ENCODE data around the gene NCKAP1. TPM values are rescaled to one million over a fixed set of nuclear protein-coding genes. Genes with fewer than 3 reads are reported as not detected.

Gene NCKAP1
- total RNA-seq, 1 experiment from 2014 or later: 173 TPM

DNA sequence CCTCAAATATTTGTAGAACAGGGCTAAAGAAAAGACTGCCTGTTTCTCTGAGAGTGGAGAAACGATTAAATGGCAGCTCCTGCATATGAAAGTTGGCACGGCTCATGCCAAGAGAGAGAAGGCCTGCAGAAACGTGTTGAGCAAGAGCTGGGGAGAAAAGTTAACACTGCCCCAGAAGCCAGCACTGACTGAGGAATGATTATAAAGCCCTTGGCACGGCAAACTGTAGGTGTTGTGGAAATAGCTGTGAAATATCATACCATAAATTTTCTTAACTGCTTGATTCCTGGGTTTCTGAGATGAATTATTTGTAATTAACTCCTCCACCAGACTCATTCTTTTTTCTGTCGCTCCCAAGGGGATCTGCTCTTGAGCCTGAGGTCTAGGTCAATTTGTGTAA lies 176.2 kb downstream of the NCKAP1 start:
- Mint-ChIP-seq H3K27ac (no peak overlapping the region), H3K36me3 (no peaks in the 10 kb centered on the region), H3K9me3 (no peaks in the 10 kb centered on the region), H3K4me3 (no peak overlapping the region), H3K27me3 (ENCODE audit: low read depth) (peaks cover 35% of the 10 kb centered on the region), H3K4me1 (peaks cover 7% of the 10 kb centered on the region)
- DNase-seq (ENCODE audit: low spot score): no peak
- CTCF ChIA-PET: interaction anchor here (1.2 to 2.3 kb wide), 5 partner anchors 10 to 99 kb away, joined by 4 to 9 read pairs (median 7); no protein-coding TSS in a partner anchor
- no peak for ATAC-seq
- no peak for TF ChIP-seq JAZF1 (CRISPR knock-in tag; IDR thresholded peaks at IDR 0.05)
- TF ChIP-seq TEAD1 (CRISPR knock-in tag; IDR thresholded peaks at IDR 0.05): no peak
- TF ChIP-seq PRRX2 (CRISPR knock-in tag; IDR thresholded peaks at IDR 0.05): no peak
- TF ChIP-seq, protein P1, sequence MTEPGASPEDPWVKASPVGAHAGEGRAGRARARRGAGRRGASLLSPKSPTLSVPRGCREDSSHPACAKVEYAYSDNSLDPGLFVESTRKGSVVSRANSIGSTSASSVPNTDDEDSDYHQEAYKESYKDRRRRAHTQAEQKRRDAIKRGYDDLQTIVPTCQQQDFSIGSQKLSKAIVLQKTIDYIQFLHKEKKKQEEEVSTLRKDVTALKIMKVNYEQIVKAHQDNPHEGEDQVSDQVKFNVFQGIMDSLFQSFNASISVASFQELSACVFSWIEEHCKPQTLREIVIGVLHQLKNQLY (CRISPR knock-in tag; IDR thresholded peaks at IDR 0.05): no peak
- TF ChIP-seq E2F4 (CRISPR knock-in tag; IDR thresholded peaks at IDR 0.05; ENCODE audit: borderline replicate concordance, low read depth): no peak
- no peak for TF ChIP-seq FOXP4 (CRISPR knock-in tag; IDR thresholded peaks at IDR 0.05)
- no peak for TF ChIP-seq ATF3 (CRISPR knock-in tag; conservative IDR thresholded peaks at IDR 0.05)
- TF ChIP-seq NR2C2 (CRISPR knock-in tag; IDR thresholded peaks at IDR 0.05): no peak
- no peak for TF ChIP-seq FOXJ3 (CRISPR knock-in tag; IDR thresholded peaks at IDR 0.05; ENCODE audit: borderline replicate concordance)
- TF ChIP-seq ZNF423 (CRISPR knock-in tag; IDR thresholded peaks at IDR 0.05): no peak
- TF ChIP-seq, protein P2, sequence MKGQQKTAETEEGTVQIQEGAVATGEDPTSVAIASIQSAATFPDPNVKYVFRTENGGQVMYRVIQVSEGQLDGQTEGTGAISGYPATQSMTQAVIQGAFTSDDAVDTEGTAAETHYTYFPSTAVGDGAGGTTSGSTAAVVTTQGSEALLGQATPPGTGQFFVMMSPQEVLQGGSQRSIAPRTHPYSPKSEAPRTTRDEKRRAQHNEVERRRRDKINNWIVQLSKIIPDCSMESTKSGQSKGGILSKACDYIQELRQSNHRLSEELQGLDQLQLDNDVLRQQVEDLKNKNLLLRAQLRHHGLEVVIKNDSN (CRISPR knock-in tag; IDR thresholded peaks at IDR 0.05): no peak
- TF ChIP-seq CDX4 (CRISPR knock-in tag; IDR thresholded peaks at IDR 0.05; ENCODE audit: borderline replicate concordance): no peak
- TF ChIP-seq RORB (CRISPR knock-in tag; IDR thresholded peaks at IDR 0.05): no peak
- no peak for TF ChIP-seq ZNF425 (CRISPR knock-in tag; conservative IDR thresholded peaks at IDR 0.05)
- no peak for TF ChIP-seq ELF4 (CRISPR knock-in tag; IDR thresholded peaks at IDR 0.05; ENCODE audit: low read depth)
- no peak for TF ChIP-seq ZNF281 (CRISPR knock-in tag; IDR thresholded peaks at IDR 0.05)
- POLR2A ChIA-PET: no interaction called here

Data from WTC11 (cell line).